PC-9 (cell line): ENCODE results near the gene IDNK. TPM values are rescaled to one million over a fixed set of nuclear protein-coding genes. Genes with fewer than 3 reads are reported as not detected.

Source experiments
- BruUV-seq: library from RNA; stranded (reverse); fragments of 400-500 nt; replicated peaks from 2 replicates; lab custom pipeline; 2021; lab: Mats Ljungman, UMichigan
- CTCF ChIA-PET: fragments of 300-600 bp; sonication (Branson Sonifier 250); formaldehyde crosslinking; loops from one replicate; lab custom pipeline; 2022; ENCODE audit warnings: antibody characterized with exemption; lab: Charles Lee
- POLR2A ChIA-PET: fragments of 300-600 bp; sonication (Branson Sonifier 250); formaldehyde crosslinking; loops from one replicate; lab custom pipeline; 2022; ENCODE audit warnings: antibody characterized with exemption; ENCODE audit not compliant: unreplicated experiment; lab: Charles Lee
- DNase-seq, 2 experiments: peaks; one replicate each; pipeline versions ENCODE4 v3.0.0 to v3.0.0-alpha.2; 2015 to 2022; ENCODE audit warnings: mixed read lengths in 1 of 2
- H2AFZ ChIP-seq: fragments of 200-600 bp; sonication (generic); 2 replicates; pipeline ENCODE4 v1.8.1; 2017; ENCODE audit warnings: antibody characterized with exemption
- H3F3A ChIP-seq: fragments of 200-600 bp; sonication (generic); 2 replicates; pipeline ENCODE4 v1.8.1; 2017; ENCODE audit warnings: antibody characterized with exemption, mild to moderate bottlenecking, low read depth; ENCODE audit not compliant: insufficient read depth
- H3K27ac ChIP-seq: fragments of 200-600 bp; sonication (generic); 2 replicates; pipeline ENCODE4 v1.6.1; 2016; ENCODE audit warnings: mixed run types
- H3K27me3 ChIP-seq: fragments of 200-600 bp; sonication (generic); 2 replicates; pipeline ENCODE4 v1.6.1; 2016; ENCODE audit warnings: low read depth, mixed run types; ENCODE audit not compliant: insufficient read depth
- H3K36me3 ChIP-seq: fragments of 200-600 bp; sonication (generic); 2 replicates; pipeline ENCODE4 v1.6.1; 2016; ENCODE audit warnings: low read depth, mixed run types
- H3K4me1 ChIP-seq: fragments of 200-600 bp; sonication (generic); replicated peaks from 2 replicates; pipeline ENCODE4 v1.6.1; 2016; ENCODE audit warnings: mixed run types; ENCODE audit not compliant: insufficient read depth
- H3K4me2 ChIP-seq: fragments of 200-600 bp; sonication (generic); 2 replicates; pipeline ENCODE4 v1.6.1; 2017; ENCODE audit warnings: mixed run types
- H3K4me3 ChIP-seq: fragments of 200-600 bp; sonication (generic); 2 replicates; pipeline ENCODE4 v1.6.1; 2016; ENCODE audit warnings: mixed run types
- H3K79me2 ChIP-seq: fragments of 200-600 bp; sonication (generic); 2 replicates; pipeline ENCODE4 v1.6.1; 2017; ENCODE audit warnings: low read depth, mixed run types
- H3K9me2 ChIP-seq: fragments of 200-600 bp; sonication (generic); 2 replicates; pipeline ENCODE4 v1.8.1; 2017; ENCODE audit warnings: mild to moderate bottlenecking; ENCODE audit not compliant: insufficient read depth
- H3K9me3 ChIP-seq: fragments of 200-600 bp; sonication (generic); 2 replicates; pipeline ENCODE4 v1.8.1; 2016; ENCODE audit warnings: low read depth; ENCODE audit not compliant: insufficient read depth
- H4K20me1 ChIP-seq: fragments of 200-600 bp; sonication (generic); 2 replicates; pipeline ENCODE4 v1.8.1; 2017; ENCODE audit not compliant: insufficient read depth
- CTCF ChIP-seq: fragments of 200-600 bp; sonication (generic); conservative IDR thresholded peaks from 2 replicates; pipeline ENCODE4 v1.6.1; 2017; ENCODE audit warnings: mixed run types, antibody characterized with exemption, mild to moderate bottlenecking, moderate library complexity
- EZH2 ChIP-seq: fragments of 200-600 bp; sonication (generic); IDR thresholded peaks from 2 replicates; pipeline ENCODE4 v1.8.0; 2017; ENCODE audit warnings: antibody characterized with exemption, low read depth
- intact Hi-C: fragments of 100-400 bp; cut with micrococcal nuclease; formaldehyde crosslinking; loops from one replicate; pipeline ENCODE4 v1.10.0; 2022; ENCODE audit not compliant: unreplicated experiment
- total RNA-seq: library from RNA; stranded (reverse); gene quantifications from 2 replicates; pipeline ENCODE4 v1.2.3, GENCODE V29; 2021

IDNK gene
- total RNA-seq, 1 experiment from 2014 or later, result 1.7 TPM

DNA sequence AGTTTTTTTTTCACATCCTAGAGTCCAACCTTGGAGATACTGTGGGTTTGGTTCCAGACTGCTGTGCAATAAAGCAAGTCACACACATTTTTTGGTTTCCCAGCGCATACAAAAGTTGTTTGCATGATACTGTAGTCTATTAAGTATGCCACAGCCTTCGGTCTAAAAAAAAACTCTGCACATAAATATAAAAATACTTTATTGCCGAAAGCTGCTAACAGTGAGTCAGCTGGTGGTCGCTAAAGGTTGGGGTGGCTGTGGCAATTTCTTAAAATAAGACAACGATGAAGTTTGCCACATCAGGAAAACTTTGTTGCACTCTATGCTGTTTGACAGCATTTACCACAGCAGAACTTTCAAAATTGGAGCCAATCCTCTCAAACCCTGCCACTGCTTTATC lies 47.4 kb downstream of the IDNK start:
- DNase-seq, result no peak
- intact Hi-C loops, result no loop called here
- ChIA-PET POLR2A (no interaction called here), CTCF (no interaction called here)
- H4K20me1 ChIP-seq, result peaks cover 50% of the 10 kb centered on the region
- no peaks in the 10 kb centered on the region for H3K9me3 ChIP-seq
- no peak overlapping the region for H2AFZ ChIP-seq
- no peaks in the 10 kb centered on the region for H3K4me1 ChIP-seq
- peaks cover 35% of the 10 kb centered on the region for H3K36me3 ChIP-seq
- no peaks in the 10 kb centered on the region for H3K9me2 ChIP-seq
- H3F3A ChIP-seq, result no peaks in the 10 kb centered on the region; the same call in 1 of the 2 replicates
- no TSS peak for BruUV-seq
- peaks cover 6% of the 10 kb centered on the region for H3K79me2 ChIP-seq
- no peaks in the 10 kb centered on the region for H3K27me3 ChIP-seq
- no peak overlapping the region for H3K4me2 ChIP-seq
- H3K4me3 ChIP-seq, result no peak overlapping the region
- TF ChIP-seq EZH2, result no peak
- TF ChIP-seq CTCF, result no peak
- H3K27ac ChIP-seq, result no peak overlapping the region

DNA sequence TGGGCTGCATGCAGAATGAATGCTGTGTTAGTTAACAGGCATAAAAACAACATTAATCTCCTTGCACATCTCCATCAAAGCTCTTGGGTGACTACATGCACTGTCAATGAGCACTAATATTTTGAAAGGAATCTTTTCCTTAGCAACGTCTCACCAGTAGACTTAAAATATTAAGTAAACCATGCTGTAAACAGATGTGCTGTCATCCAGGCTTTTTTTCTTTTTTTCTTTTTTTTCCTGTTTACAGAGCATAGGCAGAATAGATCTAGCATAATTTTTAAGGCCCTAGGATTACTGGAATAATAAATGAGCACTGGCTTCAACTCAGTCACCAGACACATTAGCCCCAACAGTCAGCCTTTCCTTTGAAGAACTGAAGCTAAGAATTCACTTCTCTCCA lies 48.5 kb downstream of the IDNK start:
- no TSS peak for BruUV-seq
- no peak for DNase-seq
- ChIA-PET CTCF (no interaction called here), POLR2A (no interaction called here)
- no peaks in the 10 kb centered on the region for H3K9me3 ChIP-seq
- no peaks in the 10 kb centered on the region for H3K4me1 ChIP-seq
- H3K9me2 ChIP-seq, result no peaks in the 10 kb centered on the region
- H3K4me3 ChIP-seq, result no peak overlapping the region
- no peak overlapping the region for H3K4me2 ChIP-seq
- H4K20me1 ChIP-seq, result peaks cover 53% of the 10 kb centered on the region
- no peak overlapping the region for H2AFZ ChIP-seq
- no peaks in the 10 kb centered on the region; the same call in 1 of the 2 replicates for H3F3A ChIP-seq
- H3K79me2 ChIP-seq, result peaks cover 13% of the 10 kb centered on the region
- no peaks in the 10 kb centered on the region for H3K27me3 ChIP-seq
- no peak for TF ChIP-seq EZH2
- TF ChIP-seq CTCF, result no peak
- H3K27ac ChIP-seq, result no peak overlapping the region
- H3K36me3 ChIP-seq, result peaks cover 28% of the 10 kb centered on the region
- intact Hi-C loops, result no loop called here

DNA sequence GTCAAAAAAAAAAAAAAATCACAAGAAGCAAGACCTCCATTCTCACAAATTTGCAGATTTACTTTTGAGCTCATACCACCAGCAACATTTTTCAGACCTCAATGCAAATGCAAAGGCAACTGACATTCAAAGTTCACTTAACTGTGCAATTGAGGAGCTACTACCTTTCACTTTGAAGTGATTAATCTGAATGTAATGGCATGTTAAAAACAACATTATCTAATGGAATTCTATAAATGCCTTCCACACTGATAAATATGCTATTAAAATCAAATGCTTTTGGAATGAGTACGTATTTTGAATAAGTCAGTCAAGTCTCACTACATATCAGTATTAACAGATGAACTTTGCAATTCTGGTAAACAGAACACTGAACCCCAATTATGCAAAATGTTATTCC lies 52.5 kb downstream of the IDNK start:
- Histone ChIP-seq H3K36me3 (peaks cover 29% of the 10 kb centered on the region; the same call in 1 of the 2 replicates), H2AFZ (no peak overlapping the region), H3K9me3 (no peaks in the 10 kb centered on the region), H3K27me3 (no peaks in the 10 kb centered on the region), H3K27ac (no peak overlapping the region), H3K4me1 (no peaks in the 10 kb centered on the region), H3K79me2 (peaks cover 15% of the 10 kb centered on the region), H3K9me2 (no peaks in the 10 kb centered on the region), H3F3A (no peaks in the 10 kb centered on the region; the same call in 1 of the 2 replicates), H3K4me3 (no peak overlapping the region), H3K4me2 (no peak overlapping the region), H4K20me1 (peaks cover 53% of the 10 kb centered on the region)
- intact Hi-C loops, result no loop called here
- ChIA-PET CTCF (no interaction called here), POLR2A (no interaction called here)
- TF ChIP-seq CTCF (no peak), EZH2 (no peak)
- DNase-seq, result no peak
- no TSS peak for BruUV-seq
